ENCODE measurements around the gene IL22RA2. TPM values are rescaled to one million over a fixed set of nuclear protein-coding genes. Genes with fewer than 3 reads are reported as not detected.

The IL22RA2 gene
- total and polyA plus RNA-seq, 9 of the 15 experiments (the other 6 are each of a cell fraction or from before 2014, with no cell fraction given) = 0.03 TPM; not detected in 8

- TF ChIP-seq, protein P1, sequence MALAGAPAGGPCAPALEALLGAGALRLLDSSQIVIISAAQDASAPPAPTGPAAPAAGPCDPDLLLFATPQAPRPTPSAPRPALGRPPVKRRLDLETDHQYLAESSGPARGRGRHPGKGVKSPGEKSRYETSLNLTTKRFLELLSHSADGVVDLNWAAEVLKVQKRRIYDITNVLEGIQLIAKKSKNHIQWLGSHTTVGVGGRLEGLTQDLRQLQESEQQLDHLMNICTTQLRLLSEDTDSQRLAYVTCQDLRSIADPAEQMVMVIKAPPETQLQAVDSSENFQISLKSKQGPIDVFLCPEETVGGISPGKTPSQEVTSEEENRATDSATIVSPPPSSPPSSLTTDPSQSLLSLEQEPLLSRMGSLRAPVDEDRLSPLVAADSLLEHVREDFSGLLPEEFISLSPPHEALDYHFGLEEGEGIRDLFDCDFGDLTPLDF (CRISPR knock-in tag; IDR thresholded peaks at IDR 0.05) = no peak
- TF ChIP-seq FOSL1 (tag; conservative IDR thresholded peaks at IDR 0.05) (peak; percentile 47; the same call in 1 of the 2 replicates), CEBPB (tag; IDR thresholded peaks at IDR 0.05) (no peak), ILK (tag; IDR thresholded peaks at IDR 0.05; ENCODE audit: borderline replicate concordance, low read depth) (0 out of 2 replicates have a peak, but pooled peaks have one; percentile 46), ZBTB5 (IDR thresholded peaks at IDR 0.05) (no peak), ZEB2 (IDR thresholded peaks at IDR 0.05) (0 out of 2 replicates have a peak, but pooled peaks have one; percentile 17), KHSRP (IDR thresholded peaks at IDR 0.05) (no peak), POLR2A (conservative IDR thresholded peaks at IDR 0.05) (no peak), ZNF785 (CRISPR knock-in tag; IDR thresholded peaks at IDR 0.05) (no peak), ZNF408 (CRISPR knock-in tag; IDR thresholded peaks at IDR 0.05; ENCODE audit: low read depth) (no peak), SIN3A (IDR thresholded peaks at IDR 0.05; ENCODE audit: borderline replicate concordance in 2 of 2, control insufficient read depth in 1 of 2, low read depth in 2 of 2, low read length in 2 of 2) (no peak), PHTF2 (CRISPR knock-in tag; IDR thresholded peaks at IDR 0.05) (no peak), BCL6 (CRISPR knock-in tag; IDR thresholded peaks at IDR 0.05) (peak; percentile 73)
- TF ChIP-seq, protein P2, sequence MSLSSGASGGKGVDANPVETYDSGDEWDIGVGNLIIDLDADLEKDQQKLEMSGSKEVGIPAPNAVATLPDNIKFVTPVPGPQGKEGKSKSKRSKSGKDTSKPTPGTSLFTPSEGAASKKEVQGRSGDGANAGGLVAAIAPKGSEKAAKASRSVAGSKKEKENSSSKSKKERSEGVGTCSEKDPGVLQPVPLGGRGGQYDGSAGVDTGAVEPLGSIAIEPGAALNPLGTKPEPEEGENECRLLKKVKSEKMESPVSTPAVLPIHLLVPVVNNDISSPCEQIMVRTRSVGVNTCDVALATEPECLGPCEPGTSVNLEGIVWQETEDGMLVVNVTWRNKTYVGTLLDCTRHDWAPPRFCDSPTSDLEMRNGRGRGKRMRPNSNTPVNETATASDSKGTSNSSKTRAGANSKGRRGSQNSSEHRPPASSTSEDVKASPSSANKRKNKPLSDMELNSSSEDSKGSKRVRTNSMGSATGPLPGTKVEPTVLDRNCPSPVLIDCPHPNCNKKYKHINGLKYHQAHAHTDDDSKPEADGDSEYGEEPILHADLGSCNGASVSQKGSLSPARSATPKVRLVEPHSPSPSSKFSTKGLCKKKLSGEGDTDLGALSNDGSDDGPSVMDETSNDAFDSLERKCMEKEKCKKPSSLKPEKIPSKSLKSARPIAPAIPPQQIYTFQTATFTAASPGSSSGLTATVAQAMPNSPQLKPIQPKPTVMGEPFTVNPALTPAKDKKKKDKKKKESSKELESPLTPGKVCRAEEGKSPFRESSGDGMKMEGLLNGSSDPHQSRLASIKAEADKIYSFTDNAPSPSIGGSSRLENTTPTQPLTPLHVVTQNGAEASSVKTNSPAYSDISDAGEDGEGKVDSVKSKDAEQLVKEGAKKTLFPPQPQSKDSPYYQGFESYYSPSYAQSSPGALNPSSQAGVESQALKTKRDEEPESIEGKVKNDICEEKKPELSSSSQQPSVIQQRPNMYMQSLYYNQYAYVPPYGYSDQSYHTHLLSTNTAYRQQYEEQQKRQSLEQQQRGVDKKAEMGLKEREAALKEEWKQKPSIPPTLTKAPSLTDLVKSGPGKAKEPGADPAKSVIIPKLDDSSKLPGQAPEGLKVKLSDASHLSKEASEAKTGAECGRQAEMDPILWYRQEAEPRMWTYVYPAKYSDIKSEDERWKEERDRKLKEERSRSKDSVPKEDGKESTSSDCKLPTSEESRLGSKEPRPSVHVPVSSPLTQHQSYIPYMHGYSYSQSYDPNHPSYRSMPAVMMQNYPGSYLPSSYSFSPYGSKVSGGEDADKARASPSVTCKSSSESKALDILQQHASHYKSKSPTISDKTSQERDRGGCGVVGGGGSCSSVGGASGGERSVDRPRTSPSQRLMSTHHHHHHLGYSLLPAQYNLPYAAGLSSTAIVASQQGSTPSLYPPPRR (CRISPR knock-in tag; IDR thresholded peaks at IDR 0.05; ENCODE audit: borderline replicate concordance) = no peak
- TF ChIP-seq, protein P3, sequence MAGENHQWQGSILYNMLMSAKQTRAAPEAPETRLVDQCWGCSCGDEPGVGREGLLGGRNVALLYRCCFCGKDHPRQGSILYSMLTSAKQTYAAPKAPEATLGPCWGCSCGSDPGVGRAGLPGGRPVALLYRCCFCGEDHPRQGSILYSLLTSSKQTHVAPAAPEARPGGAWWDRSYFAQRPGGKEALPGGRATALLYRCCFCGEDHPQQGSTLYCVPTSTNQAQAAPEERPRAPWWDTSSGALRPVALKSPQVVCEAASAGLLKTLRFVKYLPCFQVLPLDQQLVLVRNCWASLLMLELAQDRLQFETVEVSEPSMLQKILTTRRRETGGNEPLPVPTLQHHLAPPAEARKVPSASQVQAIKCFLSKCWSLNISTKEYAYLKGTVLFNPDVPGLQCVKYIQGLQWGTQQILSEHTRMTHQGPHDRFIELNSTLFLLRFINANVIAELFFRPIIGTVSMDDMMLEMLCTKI (IDR thresholded peaks at IDR 0.05; ENCODE audit: partially characterized antibody) = no peak
- TF ChIP-seq, protein P4, sequence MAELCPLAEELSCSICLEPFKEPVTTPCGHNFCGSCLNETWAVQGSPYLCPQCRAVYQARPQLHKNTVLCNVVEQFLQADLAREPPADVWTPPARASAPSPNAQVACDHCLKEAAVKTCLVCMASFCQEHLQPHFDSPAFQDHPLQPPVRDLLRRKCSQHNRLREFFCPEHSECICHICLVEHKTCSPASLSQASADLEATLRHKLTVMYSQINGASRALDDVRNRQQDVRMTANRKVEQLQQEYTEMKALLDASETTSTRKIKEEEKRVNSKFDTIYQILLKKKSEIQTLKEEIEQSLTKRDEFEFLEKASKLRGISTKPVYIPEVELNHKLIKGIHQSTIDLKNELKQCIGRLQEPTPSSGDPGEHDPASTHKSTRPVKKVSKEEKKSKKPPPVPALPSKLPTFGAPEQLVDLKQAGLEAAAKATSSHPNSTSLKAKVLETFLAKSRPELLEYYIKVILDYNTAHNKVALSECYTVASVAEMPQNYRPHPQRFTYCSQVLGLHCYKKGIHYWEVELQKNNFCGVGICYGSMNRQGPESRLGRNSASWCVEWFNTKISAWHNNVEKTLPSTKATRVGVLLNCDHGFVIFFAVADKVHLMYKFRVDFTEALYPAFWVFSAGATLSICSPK (IDR thresholded peaks at IDR 0.05; ENCODE audit: borderline replicate concordance) = no peak
These were observed 3.0 kb downstream of the IL22RA2 start (continued) for GRCh38 chr6:137170266-137171052.

All from K562 (cell line).